Astrocyte (in vitro differentiated cells and primary cell): Measurements from ENCODE around the gene KLF7.

ENCODE experiments used
- EZH2 ChIP-seq: IDR thresholded peaks from 2 replicates; pipeline ENCODE4 v1.6.1; 2012; ENCODE audit warnings: mild to moderate bottlenecking, low read length, inconsistent platforms; ENCODE audit not compliant: insufficient read depth
- TF ChIP-seq, protein P1 (sequence below): IDR thresholded peaks from 2 replicates; pipeline ENCODE4 v1.5.1; 2011; ENCODE audit warnings: low read depth, mild to moderate bottlenecking, inconsistent platforms, low read length, moderate library complexity; ENCODE audit not compliant: insufficient read depth

GRCh38 chr2:207161247-207162123 is 4.3 kb downstream of the KLF7 start:
- TF ChIP-seq, protein P1, sequence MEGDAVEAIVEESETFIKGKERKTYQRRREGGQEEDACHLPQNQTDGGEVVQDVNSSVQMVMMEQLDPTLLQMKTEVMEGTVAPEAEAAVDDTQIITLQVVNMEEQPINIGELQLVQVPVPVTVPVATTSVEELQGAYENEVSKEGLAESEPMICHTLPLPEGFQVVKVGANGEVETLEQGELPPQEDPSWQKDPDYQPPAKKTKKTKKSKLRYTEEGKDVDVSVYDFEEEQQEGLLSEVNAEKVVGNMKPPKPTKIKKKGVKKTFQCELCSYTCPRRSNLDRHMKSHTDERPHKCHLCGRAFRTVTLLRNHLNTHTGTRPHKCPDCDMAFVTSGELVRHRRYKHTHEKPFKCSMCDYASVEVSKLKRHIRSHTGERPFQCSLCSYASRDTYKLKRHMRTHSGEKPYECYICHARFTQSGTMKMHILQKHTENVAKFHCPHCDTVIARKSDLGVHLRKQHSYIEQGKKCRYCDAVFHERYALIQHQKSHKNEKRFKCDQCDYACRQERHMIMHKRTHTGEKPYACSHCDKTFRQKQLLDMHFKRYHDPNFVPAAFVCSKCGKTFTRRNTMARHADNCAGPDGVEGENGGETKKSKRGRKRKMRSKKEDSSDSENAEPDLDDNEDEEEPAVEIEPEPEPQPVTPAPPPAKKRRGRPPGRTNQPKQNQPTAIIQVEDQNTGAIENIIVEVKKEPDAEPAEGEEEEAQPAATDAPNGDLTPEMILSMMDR, result no peak
- TF ChIP-seq EZH2, result no peak
